Measurements from ENCODE around the gene ANO1. TPM values are rescaled to one million over a fixed set of nuclear protein-coding genes. Genes with fewer than 3 reads are reported as not detected.

ANO1 gene
- total RNA-seq, 2 experiments from 2014 or later, result not detected

DNA sequence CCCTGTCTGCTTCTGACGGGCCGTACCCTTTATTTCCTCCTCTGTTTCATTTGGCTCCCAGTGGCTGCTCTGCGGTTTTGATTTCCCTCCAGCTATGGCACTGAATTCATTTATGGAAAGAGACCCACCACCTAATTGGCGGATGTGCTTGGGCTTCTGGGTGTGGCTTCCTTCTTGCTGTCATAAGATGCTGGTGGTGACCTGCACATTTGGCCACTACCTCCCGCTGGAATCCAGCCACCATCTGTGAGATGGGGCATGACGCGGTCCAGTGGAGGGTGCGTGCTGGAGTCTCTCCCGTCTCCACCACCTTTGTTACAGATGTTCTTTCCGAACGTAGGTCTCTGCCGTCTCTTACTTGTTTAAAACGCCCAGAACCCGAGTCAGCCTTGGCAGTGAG, 77.3 kb downstream of the ANO1 start:
- Histone ChIP-seq H3K27ac (ENCODE audit: low read depth in 1 of 2, low read length in 2 of 2) (no peak overlapping the region), H3K4me3 (ENCODE audit: low read length) (no peak overlapping the region), H3K27me3 (ENCODE audit: control insufficient read depth in 1 of 2, insufficient read depth in 2 of 2, low read length in 2 of 2) (peaks cover 0 to 2% of the 10 kb centered on the region in 2 experiments), H3K9me3 (ENCODE audit: control insufficient read depth in 1 of 2, insufficient read depth in 1 of 2, low read length in 2 of 2) (peaks cover 0 to 13% of the 10 kb centered on the region in 2 experiments), H3K36me3 (ENCODE audit: insufficient read depth, low read length) (no peaks in the 10 kb centered on the region), H3K4me1 (ENCODE audit: insufficient read depth, low read length) (no peaks in the 10 kb centered on the region)
- no peaks in the 10 kb centered on the region for H3K27me3 Mint-ChIP-seq
- ChIA-PET CTCF (no interaction called here), POLR2A (no interaction called here)
- H3K36me3 Mint-ChIP-seq (ENCODE audit: low read depth), result no peaks in the 10 kb centered on the region
- H3K4me3 Mint-ChIP-seq, result no peak overlapping the region
- no peak for ATAC-seq (ENCODE audit: poor library complexity)
- DNase-seq, result no peak
- no peak overlapping the region for H3K27ac Mint-ChIP-seq
- H3K9me3 Mint-ChIP-seq, result no peaks in the 10 kb centered on the region
- no peak for TF ChIP-seq CTCF (IDR thresholded peaks at IDR 0.05)
- intact Hi-C loops (cut with DNase I, micrococcal nuclease), result no loop called here
- H3K4me1 Mint-ChIP-seq (ENCODE audit: low read depth), result no peaks in the 10 kb centered on the region

DNA sequence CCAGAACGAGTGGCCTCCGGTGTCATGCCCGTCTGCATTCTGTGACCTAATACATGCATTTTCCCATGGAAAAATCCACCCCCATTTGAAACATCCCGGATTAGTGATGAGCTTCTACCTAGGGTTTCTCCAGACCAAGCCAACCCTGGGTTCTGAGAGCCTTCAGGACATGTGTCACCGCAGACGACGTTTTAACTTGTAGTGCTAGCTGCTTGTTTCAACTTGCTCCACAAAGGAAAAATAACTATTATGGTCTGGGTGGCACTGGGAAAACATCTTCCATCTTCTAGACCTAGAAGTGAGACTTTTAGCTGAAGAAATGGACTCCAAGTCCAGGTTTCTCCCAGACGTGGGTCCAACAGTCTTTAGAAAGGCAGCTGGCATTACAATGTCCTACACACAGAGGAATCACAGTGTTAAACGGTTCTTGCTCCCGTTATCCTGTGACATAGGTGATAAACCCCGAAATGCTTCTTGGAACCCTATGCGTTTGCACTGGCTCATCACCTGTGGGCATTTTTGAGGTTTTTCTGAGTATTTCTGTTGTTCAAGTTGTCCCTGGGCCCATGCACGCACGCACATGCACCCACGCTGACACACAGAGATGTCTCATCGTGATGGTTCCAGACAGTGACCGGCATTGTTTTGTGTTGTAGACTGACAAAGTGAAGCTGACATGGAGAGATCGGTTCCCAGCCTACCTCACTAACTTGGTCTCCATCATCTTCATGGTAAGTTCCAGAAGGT, 78.3 kb downstream of the ANO1 start:
- Histone ChIP-seq H3K27me3 (ENCODE audit: control insufficient read depth in 1 of 2, insufficient read depth in 2 of 2, low read length in 2 of 2) (peaks cover 0 to 2% of the 10 kb centered on the region in 2 experiments), H3K4me3 (ENCODE audit: low read length) (no peak overlapping the region), H3K4me1 (ENCODE audit: insufficient read depth, low read length) (no peaks in the 10 kb centered on the region), H3K9me3 (ENCODE audit: control insufficient read depth in 1 of 2, insufficient read depth in 1 of 2, low read length in 2 of 2) (peaks cover 0 to 19% of the 10 kb centered on the region in 2 experiments), H3K27ac (ENCODE audit: low read depth in 1 of 2, low read length in 2 of 2) (no peak overlapping the region), H3K36me3 (ENCODE audit: insufficient read depth, low read length) (no peaks in the 10 kb centered on the region)
- ATAC-seq (ENCODE audit: poor library complexity) (no peak), DNase-seq (no peak)
- TF ChIP-seq CTCF (IDR thresholded peaks at IDR 0.05), result no peak
- no peak overlapping the region for H3K4me3 Mint-ChIP-seq
- no peaks in the 10 kb centered on the region for H3K27me3 Mint-ChIP-seq
- H3K4me1 Mint-ChIP-seq (ENCODE audit: low read depth), result no peaks in the 10 kb centered on the region
- CTCF ChIA-PET, result no interaction called here
- no peak overlapping the region for H3K27ac Mint-ChIP-seq
- intact Hi-C loops (cut with DNase I, micrococcal nuclease), result no loop called here
- POLR2A ChIA-PET, result no interaction called here
- no peaks in the 10 kb centered on the region for H3K9me3 Mint-ChIP-seq
- no peaks in the 10 kb centered on the region for H3K36me3 Mint-ChIP-seq (ENCODE audit: low read depth)

GRCh38 chr11:70158201-70158600, 80.1 kb downstream of the ANO1 start:
- CTCF ChIA-PET, result no interaction called here
- no peaks in the 10 kb centered on the region for H3K4me1 ChIP-seq (ENCODE audit: insufficient read depth, low read length)
- H3K4me1 Mint-ChIP-seq (ENCODE audit: low read depth), result no peaks in the 10 kb centered on the region
- intact Hi-C loops (cut with DNase I, micrococcal nuclease), result no loop called here
- H3K27me3 Mint-ChIP-seq, result no peaks in the 10 kb centered on the region
- H3K4me3 Mint-ChIP-seq, result no peak overlapping the region
- no peak overlapping the region for H3K27ac Mint-ChIP-seq
- POLR2A ChIA-PET, result no interaction called here
- no peak for TF ChIP-seq CTCF (IDR thresholded peaks at IDR 0.05)
- peaks cover 0 to 2% of the 10 kb centered on the region in 2 experiments for H3K27me3 ChIP-seq (ENCODE audit: control insufficient read depth in 1 of 2, insufficient read depth in 2 of 2, low read length in 2 of 2)
- H3K27ac ChIP-seq (ENCODE audit: low read depth in 1 of 2, low read length in 2 of 2), result no peak overlapping the region
- H3K36me3 ChIP-seq (ENCODE audit: insufficient read depth, low read length), result no peaks in the 10 kb centered on the region
- peaks cover 0 to 19% of the 10 kb centered on the region in 2 experiments for H3K9me3 ChIP-seq (ENCODE audit: control insufficient read depth in 1 of 2, insufficient read depth in 1 of 2, low read length in 2 of 2)
- H3K36me3 Mint-ChIP-seq (ENCODE audit: low read depth), result no peaks in the 10 kb centered on the region
- DNase-seq (no peak), ATAC-seq (ENCODE audit: poor library complexity) (no peak)
- H3K9me3 Mint-ChIP-seq, result no peaks in the 10 kb centered on the region
- H3K4me3 ChIP-seq (ENCODE audit: low read length), result no peak overlapping the region

All from CD4-positive, alpha-beta T cell (primary cell).